ENCODE results near the gene HDAC4. TPM values are rescaled to one million over a fixed set of nuclear protein-coding genes. Genes with fewer than 3 reads are reported as not detected.

Gene HDAC4
- total and polyA plus RNA-seq, 2 of the 8 experiments (the other 6 are each of a cell fraction or from before 2014, with no cell fraction given): 15.4 to 31.5 TPM

GRCh38 chr2:239119346-239120126 is 281.3 kb downstream of the HDAC4 start (continued):
- TF ChIP-seq CTCF (IDR thresholded peaks at IDR 0.05; ENCODE audit: control extremely low read depth in 1 of 3, insufficient read depth in 1 of 3, low read depth in 1 of 3, low read length in 3 of 3) (peak; percentile 26 to 46 (median 35); a peak in 3 of 4 replicates), TEAD4 (IDR thresholded peaks at IDR 0.05; ENCODE audit: low read depth, low read length) (no peak), FOSL1 (IDR thresholded peaks at IDR 0.05; ENCODE audit: insufficient read depth, low read depth, low read length) (no peak)

Measured in H1 (cell line).